ENCODE data around the gene FIZ1. TPM values are rescaled to one million over a fixed set of nuclear protein-coding genes. Genes with fewer than 3 reads are reported as not detected.

The FIZ1 gene
- total and polyA plus RNA-seq, 12 donors: 9.3 to 18.8 (median 13.5) TPM

DNA sequence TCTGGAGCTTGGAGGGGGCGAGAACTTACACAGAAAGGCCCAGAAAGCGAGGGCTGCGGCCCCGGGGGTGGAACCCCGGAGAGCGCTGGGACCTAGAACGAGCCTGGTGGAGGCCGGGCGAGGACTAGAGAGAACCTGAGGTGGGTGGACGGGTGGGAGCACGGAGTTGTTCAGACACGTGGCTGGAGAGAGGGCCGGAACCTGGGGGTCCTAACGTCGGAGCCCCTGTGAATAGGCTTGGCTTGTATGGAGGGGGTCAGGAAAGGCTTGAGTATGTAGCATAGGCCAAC is 44.5 kb upstream of the FIZ1 start:
- 1% methylated on average over 15 of the region's 15 CpGs for WGBS, 2 donors
- TF ChIP-seq CTCF (IDR thresholded peaks at IDR 0.05): no peak
- H3K4me1 ChIP-seq: peaks cover 26 to 75% (median 59%) of the 10 kb centered on the region in 9 donors
- H3K4me3 ChIP-seq: peak overlapping the region; percentile 74 to 95 (median 84)
- H3K36me3 ChIP-seq: peaks cover 0 to 15% (median 8%) of the 10 kb centered on the region in 9 donors
- ATAC-seq (peak in 1 of 8 donors; percentile 0), DNase-seq (no peak)
- H3K27me3 ChIP-seq: no peaks in the 10 kb centered on the region
- H3K27ac ChIP-seq: peak overlapping the region in 9 of 10 donors; percentile 77 to 95 (median 89)
- intact Hi-C loops (cut with DNase I): no loop called here
- no peaks in the 10 kb centered on the region for H3K9me3 ChIP-seq

DNA sequence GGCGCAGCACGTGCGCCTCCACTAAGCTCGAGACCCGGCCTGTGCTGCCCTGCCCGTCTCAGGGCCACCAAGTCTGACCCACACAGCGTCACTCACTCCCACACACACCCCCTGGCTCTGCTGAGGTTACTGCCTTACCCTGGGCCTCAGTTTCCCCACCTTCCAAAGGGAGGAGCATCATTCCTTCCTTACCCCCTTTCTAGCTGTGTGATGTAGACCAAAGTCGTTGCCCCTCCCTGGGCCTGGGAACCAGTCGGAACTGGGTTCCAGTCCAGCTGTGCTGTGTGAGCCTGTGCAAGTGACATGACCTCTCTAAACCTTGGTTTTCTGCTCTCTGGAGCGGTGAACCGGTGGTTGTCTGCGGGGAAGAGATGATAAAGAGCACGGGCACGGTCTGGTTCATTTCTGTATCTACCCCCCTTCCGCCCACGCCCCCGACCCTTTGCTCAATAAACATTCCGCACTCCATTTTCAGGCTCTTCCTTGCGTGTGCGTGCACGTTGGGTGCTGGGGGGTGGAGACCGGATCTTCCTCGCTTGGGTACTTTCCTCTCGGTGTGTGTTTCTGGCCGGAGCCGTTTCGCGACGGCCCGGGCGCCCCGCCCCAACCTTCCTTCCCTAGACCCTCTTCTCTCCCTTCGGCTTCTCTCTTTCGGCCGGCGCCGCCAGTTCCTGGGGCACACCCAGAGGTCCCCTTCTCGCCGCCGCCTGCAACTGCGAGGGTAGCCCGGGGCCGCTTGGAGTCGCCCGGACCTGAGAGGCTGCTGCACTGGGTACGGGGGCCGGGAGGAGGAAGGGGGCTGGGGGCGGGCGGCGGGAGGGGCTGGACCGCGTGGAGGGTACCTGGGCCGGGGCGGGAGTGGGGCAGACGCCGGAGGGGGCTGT is 43.9 kb upstream of the FIZ1 start, which contains the start of gene ZNF581:
TSS of gene ZNF581 (plus strand) at position 647 of the 884 bp plus-strand sequence. CDS start 923 bp downstream, outside the sequence.
- no peaks in the 10 kb centered on the region for H3K9me3 ChIP-seq
- H3K4me3 ChIP-seq: peak within 1 kb of the TSS; percentile 74 to 95 (median 84)
- peaks cover 0 to 20% (median 8%) of the 10 kb centered on the region in 9 donors for H3K36me3 ChIP-seq
- H3K27ac ChIP-seq: peak within 1 kb of the TSS in 9 of 10 donors; percentile 77 to 95 (median 89)
- ATAC-seq (peak; percentile 23 to 66 (median 48)), DNase-seq (peak; percentile 73 to 76)
- peaks cover 22 to 75% (median 59%) of the 10 kb centered on the region in 9 donors for H3K4me1 ChIP-seq
- WGBS, 2 donors: 2 to 3% methylated on average over 53 to 56 of the region's 56 CpGs
- intact Hi-C loops (cut with DNase I): no loop called here
- no peaks in the 10 kb centered on the region for H3K27me3 ChIP-seq
- no peak for TF ChIP-seq CTCF (IDR thresholded peaks at IDR 0.05)

DNA sequence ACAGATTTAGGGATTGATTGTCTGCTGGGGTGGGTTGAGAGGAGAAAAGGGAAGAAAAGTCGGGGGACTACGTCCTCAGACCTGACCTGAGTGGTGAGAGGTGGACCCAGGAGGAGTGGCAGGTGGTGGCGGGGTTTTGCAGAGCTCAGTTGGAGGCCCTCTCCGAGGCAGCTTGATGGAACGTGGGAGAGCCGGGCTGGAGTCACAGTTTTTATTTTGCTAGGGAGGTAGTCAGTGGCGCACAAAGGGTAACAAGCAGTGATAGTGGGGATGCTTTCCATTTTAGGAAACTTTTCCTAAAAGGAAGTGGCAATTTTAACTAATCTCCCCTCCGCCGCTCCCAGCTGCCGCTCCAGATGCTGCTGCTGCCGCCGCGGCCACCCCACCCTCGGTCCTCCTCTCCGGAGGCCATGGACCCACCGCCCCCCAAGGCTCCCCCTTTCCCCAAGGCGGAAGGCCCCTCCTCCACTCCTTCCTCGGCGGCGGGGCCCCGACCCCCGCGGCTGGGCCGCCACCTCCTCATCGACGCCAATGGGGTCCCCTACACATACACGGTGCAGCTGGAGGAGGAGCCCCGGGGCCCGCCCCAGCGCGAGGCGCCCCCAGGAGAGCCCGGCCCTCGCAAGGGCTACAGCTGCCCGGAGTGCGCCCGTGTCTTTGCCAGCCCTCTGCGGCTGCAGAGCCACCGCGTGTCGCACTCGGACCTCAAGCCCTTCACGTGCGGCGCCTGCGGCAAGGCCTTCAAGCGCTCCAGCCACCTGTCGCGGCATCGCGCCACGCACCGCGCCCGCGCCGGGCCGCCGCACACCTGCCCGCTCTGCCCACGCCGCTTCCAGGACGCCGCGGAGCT is 43.1 kb upstream of the FIZ1 start:
- H3K27me3 ChIP-seq: no peaks in the 10 kb centered on the region
- ATAC-seq (peak in 2 of 8 donors; percentile 0 to 16), DNase-seq (peak; percentile 14 to 35)
- 2 to 3% methylated on average over 64 to 65 of the region's 65 CpGs for WGBS, 2 donors
- H3K4me3 ChIP-seq: peak overlapping the region; percentile 74 to 95 (median 84)
- peak overlapping the region in 9 of 10 donors; percentile 37 to 95 (median 89) for H3K27ac ChIP-seq
- H3K36me3 ChIP-seq: peaks cover 0 to 21% (median 8%) of the 10 kb centered on the region in 9 donors
- peaks cover 18 to 79% (median 58%) of the 10 kb centered on the region in 9 donors for H3K4me1 ChIP-seq
- intact Hi-C loops (cut with DNase I): no loop called here
- no peak for TF ChIP-seq CTCF (IDR thresholded peaks at IDR 0.05)
- H3K9me3 ChIP-seq: no peaks in the 10 kb centered on the region
